Prostate gland (tissue), 2 donors: ENCODE data around the gene RABL3.

Experiments
- POLR2A ChIP-seq: fragments of 450-650 bp; IDR thresholded peaks from one replicate; pipeline ENCODE4 v1.6.1; 2016; ENCODE audit warnings: antibody characterized with exemption, mild to moderate bottlenecking
- POLR2AphosphoS5 ChIP-seq: sonication (generic); formaldehyde crosslinking; IDR thresholded peaks from one replicate; pipeline ENCODE4 v1.6.1; 2017; ENCODE audit warnings: antibody characterized with exemption
- TF ChIP-seq, protein P1 (sequence below), 4 experiments: fragments of 200-600 bp in 2 of 4; fragments of 450-650 bp in 2 of 4; sonication (generic) in 2 of 4; IDR thresholded peaks; 1 replicate in 3 of 4; 2 replicates in 1 of 4; pipeline ENCODE4 v1.5.1; 2016 to 2019; ENCODE audit warnings: antibody characterized with exemption in 4 of 4, mild to moderate bottlenecking in 2 of 4, moderate library complexity in 2 of 4

- TF ChIP-seq, protein P1, sequence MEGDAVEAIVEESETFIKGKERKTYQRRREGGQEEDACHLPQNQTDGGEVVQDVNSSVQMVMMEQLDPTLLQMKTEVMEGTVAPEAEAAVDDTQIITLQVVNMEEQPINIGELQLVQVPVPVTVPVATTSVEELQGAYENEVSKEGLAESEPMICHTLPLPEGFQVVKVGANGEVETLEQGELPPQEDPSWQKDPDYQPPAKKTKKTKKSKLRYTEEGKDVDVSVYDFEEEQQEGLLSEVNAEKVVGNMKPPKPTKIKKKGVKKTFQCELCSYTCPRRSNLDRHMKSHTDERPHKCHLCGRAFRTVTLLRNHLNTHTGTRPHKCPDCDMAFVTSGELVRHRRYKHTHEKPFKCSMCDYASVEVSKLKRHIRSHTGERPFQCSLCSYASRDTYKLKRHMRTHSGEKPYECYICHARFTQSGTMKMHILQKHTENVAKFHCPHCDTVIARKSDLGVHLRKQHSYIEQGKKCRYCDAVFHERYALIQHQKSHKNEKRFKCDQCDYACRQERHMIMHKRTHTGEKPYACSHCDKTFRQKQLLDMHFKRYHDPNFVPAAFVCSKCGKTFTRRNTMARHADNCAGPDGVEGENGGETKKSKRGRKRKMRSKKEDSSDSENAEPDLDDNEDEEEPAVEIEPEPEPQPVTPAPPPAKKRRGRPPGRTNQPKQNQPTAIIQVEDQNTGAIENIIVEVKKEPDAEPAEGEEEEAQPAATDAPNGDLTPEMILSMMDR (IDR thresholded peaks at IDR 0.05) = no peak
- no peak for TF ChIP-seq POLR2AphosphoS5
- TF ChIP-seq POLR2A = no peak
Observed at GRCh38 chr3:120659834-120660233, 82.5 kb downstream of the RABL3 start.
